ENCODE results near the gene MRPS6. TPM values are rescaled to one million over a fixed set of nuclear protein-coding genes. Genes with fewer than 3 reads are reported as not detected.

The MRPS6 gene
- total and polyA plus RNA-seq, 2 of the 13 experiments (the other 11 are each of a cell fraction or from before 2014, with no cell fraction given): 14.2 to 26.9 TPM

DNA sequence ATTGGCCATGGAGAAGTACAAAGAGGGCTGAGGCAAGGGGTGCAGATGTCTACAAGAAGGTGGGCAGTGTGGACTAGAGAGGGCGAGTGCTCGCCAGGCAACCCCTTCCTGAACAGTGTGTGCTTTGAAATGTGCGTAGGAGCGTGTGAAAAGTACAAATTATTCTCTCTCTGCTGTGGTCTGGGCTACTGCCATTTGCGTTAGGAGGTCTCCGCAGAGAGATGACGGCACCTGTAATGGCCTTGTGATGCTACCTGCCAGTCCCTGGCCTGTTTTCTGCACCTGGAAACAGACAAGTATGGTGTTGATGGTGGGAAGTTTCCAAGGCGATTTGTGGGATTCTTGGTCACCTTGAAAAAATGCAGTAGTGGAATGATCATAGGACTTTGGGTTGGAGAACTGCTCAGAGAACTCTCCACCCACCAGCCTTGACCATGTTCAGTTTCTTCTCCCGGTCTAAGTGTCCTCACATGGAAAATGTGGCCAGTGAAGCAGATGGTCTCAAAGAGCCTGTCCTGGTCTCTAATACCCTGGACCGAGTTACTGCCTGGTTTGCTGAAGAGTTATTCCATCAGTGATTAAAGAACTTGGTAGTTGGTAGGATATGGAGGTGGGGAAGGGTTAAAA, 74.5 kb downstream of the MRPS6 start:
- ChIA-PET CTCF (ENCODE audit: low intra/inter-chr PET ratio, low total read pairs) (no interaction called here), POLR2A (no interaction called here)
- intact Hi-C loops (cut with micrococcal nuclease; ENCODE audit: unreplicated experiment) (no loop called here), in situ Hi-C loops (cut with HindIII; ENCODE audit: extremely low pct_ligation_motif_present, low pct_unique_long_range_greater_than_20kb) (no loop called here)
- no peak overlapping the region for H3K9ac ChIP-seq (ENCODE audit: insufficient read depth, low read depth, low read length)
- peaks cover 26% of the 10 kb centered on the region for H3K4me1 ChIP-seq (ENCODE audit: insufficient read depth, low read length)
- FAIRE-seq (no peak), ATAC-seq (no peak), DNase-seq (ENCODE audit: low spot score) (no peak)
- no peak overlapping the region for H3K4me2 ChIP-seq (ENCODE audit: low read depth, low read length)
- H3K4me3 ChIP-seq (replicated peaks in 1 of 3; ENCODE audit: insufficient read depth in 1 of 3, low read depth in 2 of 3, low read length in 3 of 3): no peak overlapping the region
- H3K79me2 ChIP-seq (ENCODE audit: insufficient read depth, low read length): no peaks in the 10 kb centered on the region
- no peaks in the 10 kb centered on the region for H3K27me3 ChIP-seq (ENCODE audit: control insufficient read depth in 1 of 2, insufficient read depth in 2 of 2, low read length in 2 of 2)
- 95% methylated on average over 10 of the region's 10 CpGs for WGBS (ENCODE audit: low lambda C conversion rate)
- no peak overlapping the region for H2AFZ ChIP-seq (ENCODE audit: low read length)
- no peak for TF ChIP-seq SAP130 (CRISPR knock-in tag; IDR thresholded peaks at IDR 0.05; ENCODE audit: low read depth)
- TF ChIP-seq ZBTB38 (CRISPR knock-in tag; IDR thresholded peaks at IDR 0.05): no peak
- TF ChIP-seq ZNF790 (CRISPR knock-in tag; IDR thresholded peaks at IDR 0.05; ENCODE audit: borderline replicate concordance): no peak
- no peak for TF ChIP-seq BHLHE40 (IDR thresholded peaks at IDR 0.05; ENCODE audit: low read length)
- TF ChIP-seq PATZ1 (CRISPR knock-in tag; IDR thresholded peaks at IDR 0.05): no peak
- H3K9me3 ChIP-seq (ENCODE audit: low read length): peaks cover 7% of the 10 kb centered on the region; the same call in 1 of the 2 replicates
- no TSS peak for BruUV-seq (replicated peaks)
- no peak overlapping the region for H3K27ac ChIP-seq (ENCODE audit: extremely low read length, insufficient read depth, low read length)
- peaks cover 1 to 7% of the 10 kb centered on the region in 2 experiments; a peak in 3 of 5 replicates for H3K36me3 ChIP-seq (replicated peaks in 1 of 2; ENCODE audit: control insufficient read depth in 1 of 2, insufficient read depth in 2 of 2, low read length in 2 of 2)
- no peaks in the 10 kb centered on the region for H4K20me1 ChIP-seq (ENCODE audit: insufficient read depth, low read length)

- no peak overlapping the region for H3K4me2 ChIP-seq (ENCODE audit: low read depth, low read length)
- peaks cover 26% of the 10 kb centered on the region for H3K4me1 ChIP-seq (ENCODE audit: insufficient read depth, low read length)
- in situ Hi-C loops (cut with HindIII; ENCODE audit: extremely low pct_ligation_motif_present, low pct_unique_long_range_greater_than_20kb): no loop called here
- no peak for DNase-seq (ENCODE audit: low spot score)
- peaks cover 7% of the 10 kb centered on the region; the same call in 1 of the 2 replicates for H3K9me3 ChIP-seq (ENCODE audit: low read length)
- no peak for ATAC-seq
- no peak for FAIRE-seq
- no peak overlapping the region for H3K27ac ChIP-seq (ENCODE audit: extremely low read length, insufficient read depth, low read length)
- H3K27me3 ChIP-seq (ENCODE audit: control insufficient read depth in 1 of 2, insufficient read depth in 2 of 2, low read length in 2 of 2): no peaks in the 10 kb centered on the region
- no peak overlapping the region for H2AFZ ChIP-seq (ENCODE audit: low read length)
- ChIA-PET POLR2A (no interaction called here), CTCF (ENCODE audit: low intra/inter-chr PET ratio, low total read pairs) (no interaction called here)
- no TSS peak for BruUV-seq (replicated peaks)
- H3K36me3 ChIP-seq (replicated peaks in 1 of 2; ENCODE audit: control insufficient read depth in 1 of 2, insufficient read depth in 2 of 2, low read length in 2 of 2): peaks cover 0 to 2% of the 10 kb centered on the region in 2 experiments; a peak in 3 of 5 replicates
- H3K79me2 ChIP-seq (ENCODE audit: insufficient read depth, low read length): no peaks in the 10 kb centered on the region
- WGBS (ENCODE audit: low lambda C conversion rate): 82% methylated on average over 3 of the region's 3 CpGs
- no peak overlapping the region for H3K9ac ChIP-seq (ENCODE audit: insufficient read depth, low read depth, low read length)
- intact Hi-C loops (cut with micrococcal nuclease; ENCODE audit: unreplicated experiment): no loop called here
- H4K20me1 ChIP-seq (ENCODE audit: insufficient read depth, low read length): no peaks in the 10 kb centered on the region
- H3K4me3 ChIP-seq (replicated peaks in 1 of 3; ENCODE audit: insufficient read depth in 1 of 3, low read depth in 2 of 3, low read length in 3 of 3): no peak overlapping the region
- TF ChIP-seq ZFAT (CRISPR knock-in tag; conservative IDR thresholded peaks at IDR 0.05) (no peak), ZNF572 (CRISPR knock-in tag; IDR thresholded peaks at IDR 0.05) (no peak), HNRNPK (IDR thresholded peaks at IDR 0.05; ENCODE audit: low read depth, low read length, poor library complexity, severe bottlenecking) (no peak), HES4 (CRISPR knock-in tag; IDR thresholded peaks at IDR 0.05; ENCODE audit: borderline replicate concordance) (no peak), ZNF121 (CRISPR knock-in tag; IDR thresholded peaks at IDR 0.05) (no peak), POLR2A (IDR thresholded peaks at IDR 0.05; ENCODE audit: insufficient read depth in 1 of 2, low read depth in 2 of 2, low read length in 2 of 2) (no peak), FOSL2 (CRISPR knock-in tag; IDR thresholded peaks at IDR 0.05) (no peak), HDAC2 (CRISPR knock-in tag; IDR thresholded peaks at IDR 0.05) (no peak), MIXL1 (CRISPR knock-in tag; IDR thresholded peaks at IDR 0.05) (no peak), TARDBP (CRISPR knock-in tag; IDR thresholded peaks at IDR 0.05) (no peak), ZSCAN12 (CRISPR knock-in tag; IDR thresholded peaks at IDR 0.05) (no peak)
- TF ChIP-seq, protein P1, sequence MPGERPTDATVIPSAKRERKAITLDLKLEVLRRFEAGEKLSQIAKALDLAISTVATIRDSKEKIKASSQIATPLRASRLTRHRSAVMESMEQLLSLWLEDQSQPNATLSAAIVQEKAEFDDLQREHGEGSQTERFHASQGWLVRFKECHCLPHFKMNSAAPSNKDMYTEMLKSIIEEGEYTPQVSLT (CRISPR knock-in tag; IDR thresholded peaks at IDR 0.05; ENCODE audit: borderline replicate concordance, low read depth): no peak
- TF ChIP-seq, protein P2, sequence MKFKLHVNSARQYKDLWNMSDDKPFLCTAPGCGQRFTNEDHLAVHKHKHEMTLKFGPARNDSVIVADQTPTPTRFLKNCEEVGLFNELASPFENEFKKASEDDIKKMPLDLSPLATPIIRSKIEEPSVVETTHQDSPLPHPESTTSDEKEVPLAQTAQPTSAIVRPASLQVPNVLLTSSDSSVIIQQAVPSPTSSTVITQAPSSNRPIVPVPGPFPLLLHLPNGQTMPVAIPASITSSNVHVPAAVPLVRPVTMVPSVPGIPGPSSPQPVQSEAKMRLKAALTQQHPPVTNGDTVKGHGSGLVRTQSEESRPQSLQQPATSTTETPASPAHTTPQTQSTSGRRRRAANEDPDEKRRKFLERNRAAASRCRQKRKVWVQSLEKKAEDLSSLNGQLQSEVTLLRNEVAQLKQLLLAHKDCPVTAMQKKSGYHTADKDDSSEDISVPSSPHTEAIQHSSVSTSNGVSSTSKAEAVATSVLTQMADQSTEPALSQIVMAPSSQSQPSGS (CRISPR knock-in tag; IDR thresholded peaks at IDR 0.05): no peak
These were observed 75.0 kb downstream of the MRPS6 start for GRCh38 chr21:34148419-34148804.

All from HepG2 (cell line).